ENCODE data around the gene SLU7.

GRCh38 chr5:160445132-160445531 is 26.3 kb upstream of the SLU7 start:
- TF ChIP-seq CTCF (IDR thresholded peaks at IDR 0.05): no peak
- no peak for TF ChIP-seq POLR2A (IDR thresholded peaks at IDR 0.05)
- TF ChIP-seq POLR2AphosphoS5 (IDR thresholded peaks at IDR 0.05): no peak
